Measurements from ENCODE around the gene TMEM169. TPM values are rescaled to one million over a fixed set of nuclear protein-coding genes. Genes with fewer than 3 reads are reported as not detected.

The TMEM169 gene
- total and polyA plus RNA-seq, 2 of the 13 experiments (the other 11 are each of a cell fraction or from before 2014, with no cell fraction given) = 1.5 to 4.5 TPM

GRCh38 chr2:216071111-216071851, 10.4 kb upstream of the TMEM169 start (continued):
- TF ChIP-seq, protein P1, sequence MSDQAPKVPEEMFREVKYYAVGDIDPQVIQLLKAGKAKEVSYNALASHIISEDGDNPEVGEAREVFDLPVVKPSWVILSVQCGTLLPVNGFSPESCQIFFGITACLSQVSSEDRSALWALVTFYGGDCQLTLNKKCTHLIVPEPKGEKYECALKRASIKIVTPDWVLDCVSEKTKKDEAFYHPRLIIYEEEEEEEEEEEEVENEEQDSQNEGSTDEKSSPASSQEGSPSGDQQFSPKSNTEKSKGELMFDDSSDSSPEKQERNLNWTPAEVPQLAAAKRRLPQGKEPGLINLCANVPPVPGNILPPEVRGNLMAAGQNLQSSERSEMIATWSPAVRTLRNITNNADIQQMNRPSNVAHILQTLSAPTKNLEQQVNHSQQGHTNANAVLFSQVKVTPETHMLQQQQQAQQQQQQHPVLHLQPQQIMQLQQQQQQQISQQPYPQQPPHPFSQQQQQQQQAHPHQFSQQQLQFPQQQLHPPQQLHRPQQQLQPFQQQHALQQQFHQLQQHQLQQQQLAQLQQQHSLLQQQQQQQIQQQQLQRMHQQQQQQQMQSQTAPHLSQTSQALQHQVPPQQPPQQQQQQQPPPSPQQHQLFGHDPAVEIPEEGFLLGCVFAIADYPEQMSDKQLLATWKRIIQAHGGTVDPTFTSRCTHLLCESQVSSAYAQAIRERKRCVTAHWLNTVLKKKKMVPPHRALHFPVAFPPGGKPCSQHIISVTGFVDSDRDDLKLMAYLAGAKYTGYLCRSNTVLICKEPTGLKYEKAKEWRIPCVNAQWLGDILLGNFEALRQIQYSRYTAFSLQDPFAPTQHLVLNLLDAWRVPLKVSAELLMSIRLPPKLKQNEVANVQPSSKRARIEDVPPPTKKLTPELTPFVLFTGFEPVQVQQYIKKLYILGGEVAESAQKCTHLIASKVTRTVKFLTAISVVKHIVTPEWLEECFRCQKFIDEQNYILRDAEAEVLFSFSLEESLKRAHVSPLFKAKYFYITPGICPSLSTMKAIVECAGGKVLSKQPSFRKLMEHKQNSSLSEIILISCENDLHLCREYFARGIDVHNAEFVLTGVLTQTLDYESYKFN (CRISPR knock-in tag; conservative IDR thresholded peaks at IDR 0.05) = peak; percentile 84
- TF ChIP-seq ZNF784 (CRISPR knock-in tag; IDR thresholded peaks at IDR 0.05; ENCODE audit: borderline replicate concordance) = no peak
- peak; percentile 60; the same call in 1 of the 2 replicates for TF ChIP-seq FOXJ3 (CRISPR knock-in tag; IDR thresholded peaks at IDR 0.05; ENCODE audit: borderline replicate concordance)
- TF ChIP-seq HIVEP1 (CRISPR knock-in tag; IDR thresholded peaks at IDR 0.05) = no peak
- peak; percentile 82 for TF ChIP-seq HNF4G (IDR thresholded peaks at IDR 0.05; ENCODE audit: borderline replicate concordance, low read depth, low read length)
- no peak for TF ChIP-seq HNF4G (CRISPR knock-in tag; IDR thresholded peaks at IDR 0.05; ENCODE audit: borderline replicate concordance, low read depth)
- no peak for TF ChIP-seq ATF7-NPFF (CRISPR knock-in tag; IDR thresholded peaks at IDR 0.05; ENCODE audit: low read depth)
- no peak for TF ChIP-seq PCBP1 (IDR thresholded peaks at IDR 0.05; ENCODE audit: borderline replicate concordance, low read depth, low read length)
- TF ChIP-seq, protein P2, sequence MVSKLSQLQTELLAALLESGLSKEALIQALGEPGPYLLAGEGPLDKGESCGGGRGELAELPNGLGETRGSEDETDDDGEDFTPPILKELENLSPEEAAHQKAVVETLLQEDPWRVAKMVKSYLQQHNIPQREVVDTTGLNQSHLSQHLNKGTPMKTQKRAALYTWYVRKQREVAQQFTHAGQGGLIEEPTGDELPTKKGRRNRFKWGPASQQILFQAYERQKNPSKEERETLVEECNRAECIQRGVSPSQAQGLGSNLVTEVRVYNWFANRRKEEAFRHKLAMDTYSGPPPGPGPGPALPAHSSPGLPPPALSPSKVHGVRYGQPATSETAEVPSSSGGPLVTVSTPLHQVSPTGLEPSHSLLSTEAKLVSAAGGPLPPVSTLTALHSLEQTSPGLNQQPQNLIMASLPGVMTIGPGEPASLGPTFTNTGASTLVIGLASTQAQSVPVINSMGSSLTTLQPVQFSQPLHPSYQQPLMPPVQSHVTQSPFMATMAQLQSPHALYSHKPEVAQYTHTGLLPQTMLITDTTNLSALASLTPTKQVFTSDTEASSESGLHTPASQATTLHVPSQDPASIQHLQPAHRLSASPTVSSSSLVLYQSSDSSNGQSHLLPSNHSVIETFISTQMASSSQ (IDR thresholded peaks at IDR 0.05; ENCODE audit: low read depth) = no peak
- TF ChIP-seq, protein P2 (CRISPR knock-in tag; IDR thresholded peaks at IDR 0.05; ENCODE audit: borderline replicate concordance) = no peak
- no peak for TF ChIP-seq ZBTB8A (CRISPR knock-in tag; IDR thresholded peaks at IDR 0.05; ENCODE audit: borderline replicate concordance, low read depth)
- TF ChIP-seq ZKSCAN8 (CRISPR knock-in tag; IDR thresholded peaks at IDR 0.05; ENCODE audit: borderline replicate concordance) = peak; percentile 55; the same call in 1 of the 2 replicates
- TF ChIP-seq NPAS2 (CRISPR knock-in tag; IDR thresholded peaks at IDR 0.05; ENCODE audit: borderline replicate concordance) = no peak
- no peak for TF ChIP-seq ZKSCAN5 (CRISPR knock-in tag; IDR thresholded peaks at IDR 0.05)
- peak; percentile 9; the same call in 1 of the 2 replicates for TF ChIP-seq TARDBP (CRISPR knock-in tag; IDR thresholded peaks at IDR 0.05)
- no peak; the same call in 1 of the 2 replicates for TF ChIP-seq FOXO1 (CRISPR knock-in tag; IDR thresholded peaks at IDR 0.05)
- TF ChIP-seq SMARCC2 (IDR thresholded peaks at IDR 0.05) = no peak
- TF ChIP-seq ZNF891 (CRISPR knock-in tag; IDR thresholded peaks at IDR 0.05) = no peak
- no peak for TF ChIP-seq NONO (IDR thresholded peaks at IDR 0.05)
- TF ChIP-seq NONO (CRISPR knock-in tag; conservative IDR thresholded peaks at IDR 0.05) = no peak
- TF ChIP-seq SP5 (CRISPR knock-in tag; IDR thresholded peaks at IDR 0.05; ENCODE audit: borderline replicate concordance, low read depth) = no peak
